ENCODE measurements around the gene INF2. TPM values are rescaled to one million over a fixed set of nuclear protein-coding genes. Genes with fewer than 3 reads are reported as not detected.

INF2 gene
- total and polyA plus RNA-seq, 9 of the 15 experiments (the other 6 are each of a cell fraction or from before 2014, with no cell fraction given) = 0.56 to 31.3 (median 7.8) TPM

GRCh38 chr14:104739546-104740516 is 50.4 kb downstream of the INF2 start:
- H3K79me2 ChIP-seq (ENCODE audit: control insufficient read depth, insufficient read depth, low read length) = no peaks in the 10 kb centered on the region
- TF ChIP-seq ZNF778 (CRISPR knock-in tag; IDR thresholded peaks at IDR 0.05) (no peak), ZNF57 (CRISPR knock-in tag; IDR thresholded peaks at IDR 0.05) (no peak), EWSR1 (IDR thresholded peaks at IDR 0.05; ENCODE audit: borderline replicate concordance, low read depth, partially characterized antibody) (no peak), EGR1 (conservative IDR thresholded peaks at IDR 0.05) (peak; percentile 59), ZC3H8 (IDR thresholded peaks at IDR 0.05) (no peak), BDP1 (IDR thresholded peaks at IDR 0.05; ENCODE audit: insufficient read depth, insufficient read length) (no peak)
- H3K4me3 ChIP-seq = no peak overlapping the region
- no peaks in the 10 kb centered on the region for H3K9me3 ChIP-seq (replicated peaks; ENCODE audit: control insufficient read depth, insufficient read depth, low read depth, low read length)
- H3K9me1 ChIP-seq (ENCODE audit: control insufficient read depth, insufficient read depth, low read length) = no peaks in the 10 kb centered on the region
- no peak overlapping the region for H2AFZ ChIP-seq (ENCODE audit: low read depth, low read length)
- no peak overlapping the region for H3K4me2 ChIP-seq (ENCODE audit: insufficient read depth, low read length)
- no peak for DNase-seq (ENCODE audit: extremely low read depth in 1 of 4, low spot score in 3 of 4)
- no TSS peak for BruUV-seq (replicated peaks)
- ChIA-PET POLR2A (interaction anchor here (0.6 kb wide), 1 partner anchor 12 kb away, joined by 3 read pairs; no protein-coding TSS in a partner anchor), CTCF (ENCODE audit: low intra/inter-chr PET ratio) (no interaction called here)
- no peak for FAIRE-seq
- no peak overlapping the region for H3K27ac ChIP-seq (ENCODE audit: extremely low read depth, low read depth, low read length)
- H3K4me1 ChIP-seq (replicated peaks in 1 of 2; ENCODE audit: control insufficient read depth in 2 of 2, insufficient read depth in 2 of 2, low read length in 2 of 2) = peaks cover 0 to 40% of the 10 kb centered on the region in 2 experiments; a peak in 2 of 5 replicates
- no peaks in the 10 kb centered on the region for H4K20me1 ChIP-seq (replicated peaks; ENCODE audit: control insufficient read depth, insufficient read depth, low read length)
- 46% methylated on average over 22 of the region's 29 CpGs for WGBS (ENCODE audit: insufficient coverage, low coverage, missing lambda C conversion rate)
- intact Hi-C loops (cut with micrococcal nuclease) = no loop called here
- H3K9ac ChIP-seq (ENCODE audit: insufficient read depth in 1 of 2, low read depth in 2 of 2, low read length in 2 of 2) = no peak overlapping the region; a peak in 1 of 4 replicates
- in situ Hi-C loops (cut with MboI) = no loop called here
- H3K36me3 ChIP-seq (ENCODE audit: control insufficient read depth, insufficient read depth, low read length) = no peaks in the 10 kb centered on the region
- no peaks in the 10 kb centered on the region for H3K27me3 ChIP-seq (ENCODE audit: control insufficient read depth in 2 of 2, insufficient read depth in 2 of 2, low read length in 2 of 2)
- no peak for ATAC-seq

Measured in K562 (cell line).